GM19240 (cell line): ENCODE results near the gene HOXC9.
"Not testable (repeated sequence)": the region's sequence is repeated elsewhere in the genome, so short reads cannot be mapped to it uniquely, and the experiment has no call there.

Experiments used
- DNase-seq: peaks from one replicate; pipeline ENCODE4 v3.0.0; 2011; ENCODE audit warnings: low spot score; ENCODE audit not compliant: insufficient read length

HOXC9 gene

DNA sequence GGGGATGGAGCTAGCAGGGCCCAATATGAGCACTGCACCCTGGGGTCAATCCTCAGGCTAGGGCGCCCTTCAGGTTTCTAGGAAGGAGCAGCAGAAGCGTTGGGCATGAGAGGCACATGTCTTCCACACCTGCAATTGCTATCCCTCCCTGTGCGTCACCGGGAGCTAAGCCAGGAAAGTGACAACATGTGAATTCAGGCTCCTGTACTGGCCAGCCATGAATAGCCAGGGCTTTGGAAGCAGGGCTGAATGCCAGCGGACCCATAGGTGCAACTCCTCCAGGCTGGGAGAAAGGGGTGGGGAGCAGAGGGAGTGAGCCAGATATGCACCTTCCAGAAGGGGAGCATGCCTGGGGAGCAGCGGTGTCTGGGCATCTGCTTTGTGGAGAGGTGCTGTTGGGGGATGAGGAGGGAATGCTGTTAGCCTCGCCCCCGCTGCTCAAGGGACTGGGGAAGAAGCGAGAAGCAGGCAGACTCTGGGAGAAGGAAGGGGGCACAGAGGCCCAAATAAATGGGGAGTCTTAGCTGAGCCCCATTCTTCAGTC is 39.0 kb downstream of the HOXC9 start:
- DNase-seq, result no peak

DNA sequence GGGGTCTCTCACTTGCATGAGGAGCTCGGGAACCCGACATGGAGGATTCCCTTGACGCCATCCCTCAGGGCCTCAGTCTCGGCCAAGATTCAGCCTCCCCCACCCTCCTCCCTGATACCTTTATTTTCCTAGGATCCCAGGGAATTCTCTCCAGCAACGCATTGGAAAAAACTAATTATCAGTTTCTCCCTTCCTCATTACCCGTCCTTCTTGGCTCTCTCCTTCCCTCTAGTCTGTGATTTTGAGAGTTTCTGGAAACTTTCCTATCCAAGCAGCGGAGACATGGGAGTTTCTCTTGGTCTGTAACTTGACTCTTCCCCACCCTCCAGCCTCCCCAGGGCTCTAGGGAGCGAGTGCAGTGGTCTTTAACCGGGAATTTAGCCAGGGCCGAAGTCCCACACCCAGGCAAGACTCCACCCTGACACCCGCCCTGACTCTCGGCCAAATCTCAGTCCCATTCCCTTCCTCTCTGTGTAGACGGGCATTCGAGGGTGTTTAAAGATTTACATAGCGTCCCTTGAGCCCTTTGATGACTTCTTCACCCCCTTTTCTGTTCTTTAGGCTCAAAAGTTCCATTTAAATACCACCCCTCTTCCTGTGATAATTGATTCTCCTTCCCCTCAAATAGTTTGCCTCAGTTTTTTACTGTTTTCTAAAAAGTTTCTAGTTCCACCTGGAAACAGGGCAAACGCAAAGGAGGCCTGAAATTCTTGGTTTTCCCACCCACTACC is 39.6 kb downstream of the HOXC9 start:
- no peak for DNase-seq

DNA sequence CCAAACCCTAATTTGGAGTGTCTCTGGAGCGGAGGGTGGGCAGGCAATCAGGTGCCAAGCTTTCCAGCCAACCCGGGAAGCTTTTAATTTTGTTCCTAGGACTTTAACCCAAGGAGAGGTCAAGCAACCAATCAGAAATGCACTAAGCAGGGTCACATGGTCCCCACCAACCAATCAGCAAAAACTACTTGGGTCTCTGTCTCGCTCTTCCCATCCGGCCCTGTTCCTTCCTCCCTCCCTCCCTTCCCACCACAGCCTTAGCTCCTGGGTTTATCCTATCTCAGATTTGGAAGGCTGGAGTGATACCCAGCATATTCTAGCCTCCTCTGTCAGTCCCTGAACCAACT is 40.2 kb downstream of the HOXC9 start:
- no peak for DNase-seq

DNA sequence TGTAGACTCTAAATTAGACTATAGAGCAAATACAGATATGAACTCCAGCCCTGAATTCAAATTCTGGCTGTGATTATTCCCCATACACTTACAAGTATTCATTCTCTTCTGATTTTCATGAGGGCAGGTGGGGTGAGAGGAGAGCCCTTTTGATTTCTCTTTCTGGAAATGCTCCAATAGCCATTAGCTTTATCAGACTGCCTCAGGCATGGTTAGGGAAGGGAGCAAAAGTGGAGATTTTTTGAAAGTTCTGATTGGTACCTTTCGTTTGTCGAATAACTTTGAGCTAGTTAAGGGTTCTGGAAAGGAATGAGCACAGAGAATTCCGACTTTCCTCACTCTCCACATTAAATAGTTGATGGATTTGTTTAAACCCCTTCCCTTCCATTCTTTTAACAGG is 40.7 kb downstream of the HOXC9 start:
- no peak for DNase-seq

DNA sequence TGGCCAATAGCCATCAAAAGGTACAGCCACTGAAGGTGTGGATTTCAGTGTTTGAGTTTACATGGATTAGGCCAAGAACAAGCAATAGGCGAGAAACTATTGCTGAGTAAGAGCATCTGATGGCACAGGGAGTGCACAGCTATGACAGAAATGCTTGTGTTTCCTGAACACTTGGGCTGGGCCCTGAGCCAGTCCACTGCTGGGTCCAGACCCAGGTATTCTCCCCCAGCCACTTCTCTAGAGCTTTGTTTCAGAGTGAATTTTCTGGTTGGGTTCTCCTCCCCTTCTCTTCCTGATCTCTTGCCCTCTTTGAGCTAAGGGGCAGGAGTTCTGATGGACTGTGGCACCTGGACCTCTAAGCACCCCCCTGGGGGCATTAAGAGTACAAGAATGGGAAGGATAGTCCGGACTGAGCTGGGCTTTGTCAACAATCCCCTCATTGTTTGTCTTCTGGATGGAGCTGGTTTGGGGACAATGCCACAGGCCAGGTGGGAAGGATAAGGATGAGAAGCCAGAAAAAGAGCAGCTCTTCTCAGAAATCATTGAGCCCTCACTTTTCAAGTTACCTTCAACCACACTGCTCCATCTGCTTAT is 41.2 kb downstream of the HOXC9 start:
- DNase-seq, result no peak

DNA sequence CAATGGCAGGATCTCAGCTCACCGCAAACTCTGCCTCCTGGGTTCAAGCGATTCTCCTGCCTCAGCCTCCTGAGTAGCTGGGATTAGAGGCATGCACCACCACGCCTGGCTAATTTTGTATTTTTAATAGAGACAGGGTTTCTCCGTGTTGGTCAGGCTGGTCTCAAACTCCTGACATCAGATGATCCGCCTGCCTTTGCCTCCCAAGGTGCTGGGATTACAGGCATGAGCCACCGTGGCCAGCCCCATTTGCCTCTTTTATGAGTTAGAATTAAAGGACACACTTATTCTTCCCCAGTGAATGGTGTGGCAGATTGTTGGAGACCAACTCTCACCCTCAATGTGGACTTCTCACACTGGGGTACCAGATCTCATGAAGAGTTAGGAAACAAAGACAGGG is 42.1 kb downstream of the HOXC9 start:
- DNase-seq, result not testable (repeated sequence)

DNA sequence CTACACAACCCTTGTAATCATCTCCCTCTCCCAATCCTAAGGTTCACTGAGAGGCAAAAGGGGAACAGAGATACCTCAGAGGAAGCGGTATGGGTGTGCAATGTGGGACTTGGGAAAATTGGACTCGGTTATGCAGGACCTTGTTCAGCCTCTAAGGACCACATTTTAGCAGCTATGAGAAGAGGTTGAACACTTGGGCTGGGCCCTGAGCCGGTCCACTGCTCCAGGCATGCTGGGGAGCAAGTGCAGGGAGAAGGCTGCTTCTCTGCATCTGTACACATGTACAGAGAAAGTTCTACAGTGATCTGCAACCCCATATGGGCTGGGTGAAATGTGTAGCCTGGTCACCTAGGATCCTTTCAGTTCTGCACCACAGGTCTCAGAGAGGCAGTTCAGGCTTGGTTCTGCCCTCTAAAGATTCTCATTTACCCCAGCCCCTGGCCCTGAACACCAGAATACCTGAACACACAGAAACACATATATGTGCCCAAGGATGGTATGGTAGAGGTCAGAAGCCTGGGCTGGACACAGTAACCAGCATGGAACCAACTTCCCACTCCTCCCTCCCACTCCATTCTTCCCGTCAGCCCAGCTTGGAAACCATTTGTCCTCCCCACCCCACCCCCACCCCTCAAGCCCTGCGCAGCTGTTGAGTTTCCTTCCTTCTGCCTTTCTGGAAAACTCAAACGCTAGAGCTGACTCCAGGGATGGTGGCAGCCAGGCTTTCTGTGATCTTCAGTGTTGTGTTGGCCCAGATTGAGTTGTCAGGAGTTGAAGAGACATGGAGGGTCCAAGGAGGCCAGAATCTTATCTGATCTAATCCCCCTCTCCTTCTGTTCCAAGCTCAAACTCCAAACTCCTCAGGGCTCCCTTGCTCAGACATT is 43.3 kb downstream of the HOXC9 start:
- no peak for DNase-seq

DNA sequence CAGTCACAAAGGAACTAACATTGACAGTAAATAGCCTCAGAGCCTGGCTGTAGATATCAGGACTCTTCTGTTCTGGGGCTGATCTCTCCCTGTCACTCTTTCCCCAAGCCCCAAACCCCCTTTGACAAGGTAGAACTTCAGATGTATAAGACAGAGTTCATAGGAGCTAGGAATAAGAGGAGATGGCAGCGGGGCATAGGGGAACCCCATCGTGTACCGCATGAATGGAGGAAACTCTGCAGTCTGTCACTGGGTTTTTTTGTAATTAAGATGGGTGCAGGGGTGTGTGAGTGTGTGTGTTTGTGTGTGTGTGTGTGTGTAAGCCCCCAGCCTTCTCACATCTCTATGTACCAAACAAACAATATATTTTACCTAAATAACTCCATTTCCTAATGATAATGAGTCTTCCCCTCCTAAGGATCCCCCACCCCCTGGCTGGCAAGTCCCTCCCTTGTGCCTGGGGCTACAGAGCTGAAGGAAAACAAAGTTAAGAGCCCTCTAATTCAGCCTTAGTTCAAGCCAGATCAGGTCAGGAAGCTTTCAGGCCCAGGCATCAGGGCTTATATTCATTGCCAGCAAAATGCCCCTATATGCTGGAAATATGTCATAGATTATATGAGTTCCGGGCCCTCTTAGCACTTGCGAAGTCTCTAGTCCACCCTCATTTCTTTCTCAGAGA is 44.6 kb downstream of the HOXC9 start:
- DNase-seq, result no peak

DNA sequence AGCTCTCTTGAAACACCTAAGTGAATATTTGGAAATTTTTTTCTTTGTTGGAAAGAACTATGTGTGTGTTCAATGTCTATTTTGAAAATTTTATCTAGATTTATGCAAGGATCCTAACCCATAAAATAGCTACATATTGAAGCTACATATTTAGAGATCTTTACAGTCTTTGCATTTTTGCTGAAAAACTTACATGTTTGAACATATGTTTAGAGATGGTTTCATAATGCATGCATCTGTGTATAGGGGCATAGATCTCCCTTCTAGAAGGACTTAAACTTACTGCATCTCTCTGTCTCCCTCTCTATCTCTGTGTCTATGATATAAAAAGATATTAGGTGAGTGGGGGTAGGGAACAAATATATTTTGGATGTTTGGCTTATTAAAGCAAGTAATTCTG is 45.4 kb downstream of the HOXC9 start:
- no peak for DNase-seq

DNA sequence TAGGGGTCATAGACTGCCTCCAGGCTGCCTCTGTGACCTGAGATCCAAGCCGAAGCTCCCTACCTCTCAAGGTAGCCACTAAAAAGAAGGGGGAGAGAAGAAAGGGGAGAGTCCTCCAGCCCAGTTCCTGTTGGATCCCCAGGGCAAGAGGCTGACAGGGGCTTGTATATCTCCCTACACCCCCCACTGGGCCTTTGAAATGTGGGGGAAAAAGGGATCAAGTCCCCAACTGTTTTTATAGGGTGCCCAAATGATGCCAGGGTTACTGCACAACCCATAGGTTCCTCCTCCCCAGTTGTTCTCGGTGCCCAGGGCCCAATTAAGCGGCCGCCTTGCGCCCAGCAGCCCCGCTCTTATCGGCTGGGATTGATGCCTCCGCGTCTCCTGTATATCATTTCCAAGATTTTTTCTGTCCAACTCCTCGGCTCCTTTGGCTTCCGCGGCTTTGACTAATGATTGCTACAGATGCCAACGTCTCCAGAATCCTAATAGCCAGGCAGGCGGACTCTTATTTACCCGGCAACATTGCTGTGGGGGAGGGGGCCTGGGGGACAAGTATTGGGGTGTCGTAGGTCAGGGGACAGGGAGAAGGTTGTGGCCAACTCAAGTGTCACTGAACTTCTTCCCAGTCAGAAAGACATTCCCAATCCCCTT is 46.0 kb downstream of the HOXC9 start:
- DNase-seq, result no peak

DNA sequence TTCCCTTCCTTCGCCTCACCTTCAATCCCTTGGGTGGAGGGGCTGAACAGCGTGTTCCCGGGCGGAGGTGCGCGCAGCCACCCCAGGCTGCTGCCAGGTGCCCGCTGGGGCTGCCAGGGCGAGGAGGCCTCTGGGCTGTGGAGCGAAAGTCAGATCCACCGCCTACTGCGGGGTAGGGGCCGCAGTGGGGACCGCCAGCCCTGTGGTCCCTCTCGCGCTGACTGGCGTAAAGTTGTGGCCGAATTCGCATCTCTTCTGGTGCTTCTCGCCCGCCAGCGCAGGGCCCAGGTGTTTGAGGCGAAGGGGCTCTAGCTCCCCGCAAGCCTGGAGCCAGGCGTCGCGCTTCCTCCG is 46.8 kb downstream of the HOXC9 start:
- DNase-seq, result no peak

DNA sequence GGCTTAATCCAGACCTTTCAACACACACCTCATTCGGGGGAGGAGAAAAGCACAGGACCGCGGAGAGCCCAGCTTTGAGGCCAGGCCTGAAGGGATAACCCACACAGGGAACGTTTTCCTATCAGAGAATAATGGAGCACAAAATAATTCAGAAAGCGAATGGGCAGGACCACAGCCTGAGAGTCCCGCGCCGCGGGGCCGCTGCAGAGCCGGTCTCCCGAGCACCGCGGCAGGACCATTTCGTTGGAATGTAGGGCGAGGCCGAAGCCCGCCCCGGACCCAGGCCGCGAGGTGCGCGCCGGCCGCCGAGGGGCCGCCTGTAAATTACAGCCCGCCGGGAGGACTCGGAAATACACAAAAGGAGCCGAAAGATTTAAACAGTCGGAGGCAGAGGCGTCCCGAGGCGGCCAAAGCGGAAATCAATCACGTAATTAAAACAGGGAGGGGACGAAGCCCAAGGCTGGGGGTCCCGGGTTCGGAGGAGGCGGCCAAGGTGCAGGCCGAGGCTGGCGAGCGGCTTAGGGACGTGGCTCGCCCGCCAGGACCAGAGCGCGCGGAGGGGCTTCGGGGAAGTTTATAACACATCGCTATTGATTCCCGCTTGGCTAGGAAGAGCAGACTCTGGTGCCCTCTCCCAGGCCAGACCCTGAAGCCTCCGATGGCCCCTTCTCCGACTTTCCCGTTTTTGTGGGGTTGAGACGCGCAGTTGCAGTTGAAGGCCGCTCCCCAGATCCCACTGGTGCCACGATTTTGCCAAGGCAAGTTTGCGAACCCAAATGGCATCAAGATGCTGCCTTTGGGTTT is 47.4 kb downstream of the HOXC9 start:
- no peak for DNase-seq

DNA sequence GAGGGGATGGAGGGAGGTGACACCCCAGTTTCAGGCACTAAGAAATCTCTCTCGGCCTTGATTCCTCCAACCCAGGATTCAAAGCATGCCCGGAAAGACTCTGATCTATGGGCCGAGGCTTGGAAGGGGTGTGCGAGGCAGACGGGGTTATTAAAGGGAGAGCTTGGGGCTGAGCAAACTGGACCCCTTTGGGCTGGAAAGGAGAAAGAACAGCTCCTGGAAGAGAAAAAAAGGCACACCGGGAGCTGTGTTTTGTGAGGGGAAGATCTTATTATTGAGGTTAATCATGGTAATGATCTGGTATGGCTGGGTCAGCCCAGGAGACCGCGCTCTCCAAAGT is 48.0 kb downstream of the HOXC9 start:
- no peak for DNase-seq

DNA sequence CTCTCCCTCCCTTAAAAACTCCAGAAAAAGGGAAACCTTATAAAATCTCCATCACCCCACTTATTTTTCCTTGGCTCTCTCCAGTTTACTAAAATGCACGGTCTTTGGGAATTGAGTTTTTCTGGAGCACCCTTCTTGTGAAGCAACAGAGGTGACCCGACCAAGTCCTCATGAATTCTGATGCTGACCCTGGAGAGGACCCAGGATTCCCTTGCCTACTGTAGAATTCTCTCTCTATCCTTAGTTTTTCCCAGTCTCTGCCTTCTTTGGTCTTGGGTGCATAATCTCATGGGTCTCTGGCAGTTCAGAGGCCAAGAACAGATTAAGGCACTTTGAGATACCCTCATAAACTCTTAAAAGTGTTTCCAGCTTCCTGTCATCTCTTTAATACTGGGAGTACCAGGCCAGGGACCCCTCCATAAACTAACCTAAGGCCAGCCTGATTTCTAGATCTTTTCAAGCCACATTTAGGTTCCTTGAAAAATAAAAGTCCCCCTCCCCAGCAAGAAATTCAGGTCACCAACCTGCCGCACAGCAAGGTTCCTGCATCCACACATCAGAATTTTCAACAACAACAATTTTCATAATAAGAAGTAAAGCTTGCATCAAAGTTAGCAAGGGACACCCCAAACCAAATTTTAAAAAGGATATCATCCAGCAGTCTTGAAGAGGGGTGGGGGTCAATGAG is 48.6 kb downstream of the HOXC9 start:
- DNase-seq, result no peak

DNA sequence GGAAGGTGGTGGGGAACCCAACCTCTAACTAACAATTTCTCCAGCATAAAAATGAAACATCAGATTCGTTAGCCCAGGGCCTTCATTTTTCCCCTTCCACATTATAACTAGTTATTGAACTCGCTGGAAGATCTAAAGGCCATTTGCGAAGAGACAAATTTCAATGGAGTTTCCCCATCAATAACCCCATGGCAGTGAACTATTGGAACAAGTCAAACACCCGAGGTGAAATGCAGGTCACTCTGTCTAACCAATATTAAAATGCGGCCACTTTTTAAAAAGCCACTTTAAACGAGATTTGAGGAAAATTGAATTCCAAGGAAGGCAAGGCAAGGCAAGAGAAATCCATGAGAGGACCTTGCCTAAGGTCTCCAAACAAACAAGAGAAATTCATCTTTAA is 49.1 kb downstream of the HOXC9 start:
- no peak for DNase-seq

DNA sequence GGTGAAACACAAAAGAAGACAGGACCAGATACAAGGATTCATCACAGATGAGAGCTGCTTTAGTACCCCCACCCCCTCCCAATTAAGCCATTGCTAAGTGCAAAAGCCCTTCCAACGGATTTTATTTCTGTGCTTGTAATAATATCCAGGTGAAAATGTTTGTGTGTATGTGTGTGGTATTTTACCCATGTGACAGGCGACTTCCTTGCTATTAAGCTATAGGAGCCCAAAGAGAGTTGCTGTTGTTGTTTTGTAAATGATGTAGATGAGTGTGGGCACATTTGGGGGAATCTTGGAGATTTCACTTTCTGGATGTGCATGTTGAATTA is 50.5 kb downstream of the HOXC9 start:
- no peak for DNase-seq

DNA sequence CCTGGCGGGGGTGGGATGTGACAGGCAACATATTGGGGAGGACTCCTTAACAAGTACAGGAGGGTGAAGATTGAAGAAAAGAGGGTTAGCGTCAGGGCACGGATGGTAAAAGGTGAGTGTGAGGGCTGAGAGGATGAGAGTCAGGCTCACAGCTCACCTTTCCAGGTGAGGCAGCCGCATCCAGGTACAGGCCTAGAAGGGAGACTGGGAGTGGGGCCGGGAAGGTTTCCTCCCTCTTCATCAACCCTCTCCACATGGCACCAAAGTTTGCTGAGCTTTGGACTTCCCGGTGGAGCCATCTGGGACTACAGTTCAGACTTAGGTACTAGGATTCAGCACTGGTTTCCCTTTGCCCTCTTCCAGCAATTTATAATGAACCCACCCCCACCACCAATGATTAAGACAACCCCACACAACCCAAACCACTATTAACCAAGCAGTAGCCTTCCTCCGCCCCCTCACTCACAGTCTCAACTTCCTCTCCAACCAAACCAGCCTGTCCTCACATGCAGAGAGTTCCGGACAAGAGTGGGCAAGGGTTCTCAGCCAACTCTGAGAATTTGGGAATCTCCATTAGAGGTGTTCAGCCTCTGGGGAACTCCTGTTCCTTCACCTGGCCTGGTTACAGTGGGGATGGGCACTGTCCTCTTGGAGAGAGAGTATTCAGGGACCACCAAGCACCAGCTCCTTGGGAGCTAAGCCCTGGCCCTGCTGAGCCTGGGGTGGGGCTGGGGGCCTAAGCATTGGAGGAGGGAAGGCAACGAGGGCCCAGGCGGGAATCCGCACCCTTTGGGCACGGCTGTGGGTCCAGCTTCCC is 51.3 kb downstream of the HOXC9 start:
- no peak for DNase-seq

DNA sequence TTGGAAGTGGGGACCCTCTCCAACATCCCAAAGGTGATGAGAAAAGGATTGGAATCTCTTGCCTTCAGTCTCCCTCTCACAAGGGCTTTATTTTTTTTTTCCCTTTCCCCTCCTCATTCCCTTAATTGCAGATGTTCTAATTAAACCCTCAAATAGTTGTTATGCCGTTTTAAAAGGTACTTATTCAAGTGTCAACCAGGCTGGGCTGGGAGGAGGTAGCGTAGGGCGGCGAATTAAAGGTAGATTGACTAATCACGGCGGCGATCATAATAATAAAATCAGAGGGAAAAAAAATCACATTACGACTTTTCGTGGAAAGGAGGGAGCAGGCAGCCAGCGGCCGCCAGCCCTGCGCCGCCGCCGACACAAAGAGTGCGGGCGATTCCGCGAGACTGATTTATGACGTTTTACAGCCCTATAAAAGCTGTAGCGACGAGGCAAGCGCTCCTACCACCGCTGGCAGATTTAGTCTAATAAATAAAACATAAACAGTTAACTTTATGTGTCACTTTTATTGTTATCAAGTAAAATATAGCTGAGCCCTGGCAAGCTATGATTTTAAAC is 52.0 kb downstream of the HOXC9 start:
- no peak for DNase-seq

DNA sequence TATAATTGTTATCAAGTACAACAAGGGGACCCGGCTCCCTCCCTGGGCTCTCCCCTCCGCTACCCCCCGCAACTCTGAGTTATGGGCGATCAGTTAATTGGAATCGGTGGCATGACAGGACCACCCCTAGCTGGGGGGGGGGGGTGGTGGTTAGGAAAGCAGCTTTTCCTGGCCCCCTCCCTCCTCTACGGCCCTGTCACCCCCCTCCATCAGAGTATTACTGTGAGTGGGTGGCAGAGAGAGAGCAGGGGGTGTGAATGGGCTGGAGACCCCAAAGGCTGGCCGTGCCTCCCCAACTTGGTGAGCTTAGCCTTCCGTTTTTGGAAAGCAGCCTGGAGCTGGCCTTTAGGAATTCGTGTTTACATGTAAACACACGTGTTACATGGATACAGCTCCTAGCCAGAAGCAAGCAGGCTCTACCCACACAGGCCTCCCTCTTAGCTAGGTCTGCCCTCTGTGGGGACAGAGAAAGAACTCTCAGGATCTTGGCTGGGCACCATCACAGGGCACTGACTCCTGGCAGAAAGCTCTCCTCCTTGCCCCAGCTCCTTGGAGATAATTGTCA is 52.6 kb downstream of the HOXC9 start:
- DNase-seq, result no peak
